SK-N-SH (cell line): ENCODE results near the gene GLCCI1. TPM values are rescaled to one million over a fixed set of nuclear protein-coding genes. Genes with fewer than 3 reads are reported as not detected.

ENCODE experiments used
- CTCF ChIA-PET: fragments of 300-600, 350-600 bp; formaldehyde crosslinking; extraction: SDS; loops from one replicate; lab custom pipeline; 2021; lab: Yijun Ruan, JAX
- POLR2A ChIA-PET: fragments of 350-600 bp; sonication (Branson Sonifier 250); formaldehyde crosslinking; extraction: SDS; loops from one replicate; lab custom pipeline; 2020; ENCODE audit warnings: antibody characterized with exemption, inconsistent platforms; lab: Yijun Ruan, JAX
- DNase-seq: peaks from one replicate; pipeline ENCODE4 v3.0.0; 2012
- H2AFZ ChIP-seq: fragments of 200-600 bp; sonication (generic); 2 replicates; pipeline ENCODE4 v1.8.1; 2016; ENCODE audit warnings: antibody characterized with exemption, mild to moderate bottlenecking, low read depth
- H3F3A ChIP-seq: fragments of 200-600 bp; sonication (generic); replicated peaks from 2 replicates; pipeline ENCODE3; 2016; ENCODE audit warnings: antibody characterized with exemption, mild to moderate bottlenecking; ENCODE audit not compliant: insufficient read depth
- H3K27ac ChIP-seq, 2 experiments: fragments of 200-500 bp in 1 of 2; fragments of 200-600 bp in 1 of 2; sonication (Bioruptor generic) in 1 of 2; sonication (generic), shearing (Covaris generic) in 1 of 2; 2 replicates each; pipeline versions ENCODE4 v1.5.1 to v1.6.1; 2014 to 2016; ENCODE audit warnings: low read depth in 2 of 2, inconsistent platforms in 1 of 2, low read length in 1 of 2, mild to moderate bottlenecking in 1 of 2, mixed read lengths in 1 of 2
- H3K27me3 ChIP-seq: fragments of 200-600 bp; sonication (generic), shearing (Covaris generic); 2 replicates; pipeline ENCODE4 v1.6.1; 2016; ENCODE audit warnings: mixed run types; ENCODE audit not compliant: insufficient read depth
- H3K36me3 ChIP-seq, 2 experiments: fragments of 200-500 bp in 1 of 2; fragments of 200-600 bp in 1 of 2; sonication (Bioruptor generic) in 1 of 2; sonication (generic) in 1 of 2; replicated peaks in 1 of 2; 2 replicates each; pipeline versions ENCODE3 to v1.5.1; 2014 to 2016; ENCODE audit warnings: low read length in 1 of 2, mild to moderate bottlenecking in 1 of 2; ENCODE audit not compliant: insufficient read depth in 2 of 2, control insufficient read depth in 1 of 2
- H3K4me1 ChIP-seq, 2 experiments: fragments of 200-500 bp in 1 of 2; fragments of 200-600 bp in 1 of 2; sonication (Bioruptor generic) in 1 of 2; sonication (generic), shearing (Covaris generic) in 1 of 2; 2 replicates each; pipeline versions ENCODE4 v1.5.1 to v1.6.1; 2014 to 2016; ENCODE audit warnings: low read depth in 1 of 2, low read length in 1 of 2, mixed run types in 1 of 2; ENCODE audit not compliant: insufficient read depth in 2 of 2, control insufficient read depth in 1 of 2
- H3K4me2 ChIP-seq: fragments of 200-600 bp; sonication (generic), shearing (Covaris generic); 2 replicates; pipeline ENCODE4 v1.6.1; 2017; ENCODE audit warnings: mixed run types
- H3K4me3 ChIP-seq, 2 experiments: fragments of 200-500 bp in 1 of 2; fragments of 200-600 bp in 1 of 2; sonication (Bioruptor generic) in 1 of 2; sonication (generic), shearing (Covaris generic) in 1 of 2; 2 replicates each; pipeline versions ENCODE4 v1.5.1 to v1.8.1; 2014 to 2016; ENCODE audit warnings: low read depth in 2 of 2, inconsistent platforms in 1 of 2, low read length in 1 of 2, mild to moderate bottlenecking in 1 of 2, mixed read lengths in 1 of 2, moderate library complexity in 1 of 2
- H3K79me2 ChIP-seq: fragments of 200-600 bp; sonication (generic); 2 replicates; pipeline ENCODE4 v1.8.1; 2017; ENCODE audit warnings: mild to moderate bottlenecking; ENCODE audit not compliant: insufficient read depth
- H3K9ac ChIP-seq: fragments of 200-600 bp; sonication (generic); 2 replicates; pipeline ENCODE4 v1.6.1; 2017; ENCODE audit warnings: mixed run types
- H3K9me2 ChIP-seq: fragments of 200-600 bp; sonication (generic); 2 replicates; pipeline ENCODE4 v1.6.1; 2017; ENCODE audit warnings: mixed run types
- H3K9me3 ChIP-seq: fragments of 200-600 bp; sonication (generic); 2 replicates; pipeline ENCODE4 v1.6.1; 2017; ENCODE audit warnings: mixed run types, mild to moderate bottlenecking, moderate library complexity
- H4K20me1 ChIP-seq: fragments of 200-600 bp; sonication (generic); 2 replicates; pipeline ENCODE4 v1.6.1; 2017; ENCODE audit warnings: mild to moderate bottlenecking, mixed run types; ENCODE audit not compliant: insufficient read depth
- EZH2phosphoT487 ChIP-seq: fragments of 200-600 bp; sonication (generic); IDR thresholded peaks from 2 replicates; pipeline ENCODE4 v1.6.1; 2017; ENCODE audit warnings: low read depth, mixed run types, mild to moderate bottlenecking, antibody characterized with exemption, moderate library complexity, borderline replicate concordance
- FOXM1 ChIP-seq: IDR thresholded peaks from 2 replicates; pipeline ENCODE4 v1.4.0; 2012; ENCODE audit warnings: low read depth, mild to moderate bottlenecking
- GATA2 ChIP-seq: sonication (generic); formaldehyde crosslinking; IDR thresholded peaks from 2 replicates; pipeline ENCODE4 v1.5.0; 2020; ENCODE audit warnings: mild to moderate bottlenecking, missing genetic modification reagents
- MEF2A ChIP-seq: IDR thresholded peaks from 2 replicates; pipeline ENCODE4 v1.4.0; 2012; ENCODE audit warnings: low read depth, borderline replicate concordance
- POLR2AphosphoS5 ChIP-seq: IDR thresholded peaks from 2 replicates; pipeline ENCODE4 v1.6.1; 2012; ENCODE audit warnings: low read depth, low read length
- SIN3A ChIP-seq: IDR thresholded peaks from 2 replicates; pipeline ENCODE4 v1.6.1; 2012; ENCODE audit warnings: low read depth, mild to moderate bottlenecking, low read length, moderate library complexity, borderline replicate concordance
- SMC3 ChIP-seq: IDR thresholded peaks from 2 replicates; pipeline ENCODE4 v1.6.1; 2012; ENCODE audit warnings: low read depth, low read length, improper control_type of control experiment
- WGBS: methylation state at CpG from one replicate; pipeline ENCODE4 v1.1.6; 2017; ENCODE audit warnings: low lambda C conversion rate; 5-methylcytosine and 5-hydroxymethylcytosine counted together
- polyA plus RNA-seq, 3 experiments: library from polyadenylated mRNA; depleted of rRNA; stranded (reverse); fragments of >200 nt; gene quantifications; 2 replicates each; pipeline ENCODE4 v1.2.3, GENCODE V29; 2012
- TF ChIP-seq, protein P1 (sequence below): IDR thresholded peaks from 2 replicates; pipeline ENCODE4; 2012
- TF ChIP-seq, protein P2 (sequence below): fragments of 150-350 bp; IDR thresholded peaks from 2 replicates; pipeline ENCODE4 v1.6.1; 2017; ENCODE audit warnings: antibody characterized with exemption, low read length, low read depth, borderline replicate concordance
- TF ChIP-seq, protein P3 (sequence below): fragments of 200-600 bp; sonication (generic); IDR thresholded peaks from 2 replicates; pipeline ENCODE4 v1.6.1; 2017; ENCODE audit warnings: antibody characterized with exemption, mild to moderate bottlenecking, moderate library complexity
- TF ChIP-seq, protein P4 (sequence below): fragments of 150-350 bp; IDR thresholded peaks from 2 replicates; pipeline ENCODE4 v1.6.1; 2016; ENCODE audit warnings: mild to moderate bottlenecking, low read depth, low read length
- TF ChIP-seq, protein P5 (sequence below): IDR thresholded peaks from 2 replicates; pipeline ENCODE4 v1.4.0; 2012; ENCODE audit warnings: low read depth

Gene GLCCI1
- polyA plus RNA-seq, 1 of the 3 experiments (the other 2 are of a cell fraction), result 5.5 TPM

DNA sequence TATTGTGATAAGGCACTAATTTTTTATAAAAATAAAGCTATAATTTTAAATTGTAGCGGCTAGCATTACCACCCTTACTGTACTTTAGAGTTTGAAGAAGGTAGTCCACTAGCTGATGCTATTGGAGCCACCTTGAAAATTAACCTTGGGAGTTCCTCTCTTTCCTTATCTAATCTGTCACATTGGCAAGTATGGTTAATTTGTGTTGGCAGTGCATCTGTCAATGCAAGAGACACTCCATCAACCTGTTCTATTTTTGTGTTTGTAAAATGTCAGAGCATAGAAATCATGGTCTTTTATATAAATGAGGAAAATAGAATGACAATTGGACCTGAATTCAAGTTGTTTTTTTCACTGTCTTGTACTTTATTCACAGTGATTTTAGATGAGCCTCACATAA lies 20.5 kb downstream of the GLCCI1 start:
- Histone ChIP-seq H3K4me3 (no peak overlapping the region), H3K9ac (no peak overlapping the region), H3K9me3 (peaks cover 12% of the 10 kb centered on the region), H3K27me3 (no peaks in the 10 kb centered on the region), H3K79me2 (peaks cover 15% of the 10 kb centered on the region; the same call in 1 of the 2 replicates), H3K4me1 (peaks cover 0 to 10% of the 10 kb centered on the region in 2 experiments; a peak in 1 of 4 replicates), H3K27ac (peak overlapping the region in 1 of 2 experiments; percentile 14; a peak in 1 of 4 replicates), H2AFZ (no peak overlapping the region), H3F3A (no peaks in the 10 kb centered on the region), H3K4me2 (peak overlapping the region; percentile 40), H3K9me2 (no peaks in the 10 kb centered on the region), H4K20me1 (no peaks in the 10 kb centered on the region), H3K36me3 (peaks cover 12 to 16% of the 10 kb centered on the region in 2 experiments)
- WGBS, result 89% methylated on average over 1 of the region's 1 CpG
- ChIA-PET POLR2A (no interaction called here), CTCF (interaction anchor here (1.5 to 1.6 kb wide), 2 partner anchors 12 to 308 kb away, joined by 4 to 7 read pairs; no protein-coding TSS in a partner anchor)
- no peak for DNase-seq
- TF ChIP-seq SIN3A (no peak), POLR2AphosphoS5 (no peak), FOXM1 (no peak), SMC3 (no peak), EZH2phosphoT487 (no peak), MEF2A (no peak), GATA2 (CRISPR knock-in tag) (no peak)
- TF ChIP-seq, protein P1, sequence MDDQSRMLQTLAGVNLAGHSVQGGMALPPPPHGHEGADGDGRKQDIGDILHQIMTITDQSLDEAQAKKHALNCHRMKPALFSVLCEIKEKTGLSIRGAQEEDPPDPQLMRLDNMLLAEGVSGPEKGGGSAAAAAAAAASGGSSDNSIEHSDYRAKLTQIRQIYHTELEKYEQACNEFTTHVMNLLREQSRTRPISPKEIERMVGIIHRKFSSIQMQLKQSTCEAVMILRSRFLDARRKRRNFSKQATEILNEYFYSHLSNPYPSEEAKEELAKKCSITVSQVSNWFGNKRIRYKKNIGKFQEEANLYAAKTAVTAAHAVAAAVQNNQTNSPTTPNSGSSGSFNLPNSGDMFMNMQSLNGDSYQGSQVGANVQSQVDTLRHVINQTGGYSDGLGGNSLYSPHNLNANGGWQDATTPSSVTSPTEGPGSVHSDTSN, result no peak
- TF ChIP-seq, protein P2, sequence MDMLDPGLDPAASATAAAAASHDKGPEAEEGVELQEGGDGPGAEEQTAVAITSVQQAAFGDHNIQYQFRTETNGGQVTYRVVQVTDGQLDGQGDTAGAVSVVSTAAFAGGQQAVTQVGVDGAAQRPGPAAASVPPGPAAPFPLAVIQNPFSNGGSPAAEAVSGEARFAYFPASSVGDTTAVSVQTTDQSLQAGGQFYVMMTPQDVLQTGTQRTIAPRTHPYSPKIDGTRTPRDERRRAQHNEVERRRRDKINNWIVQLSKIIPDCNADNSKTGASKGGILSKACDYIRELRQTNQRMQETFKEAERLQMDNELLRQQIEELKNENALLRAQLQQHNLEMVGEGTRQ, result no peak
- TF ChIP-seq, protein P3, sequence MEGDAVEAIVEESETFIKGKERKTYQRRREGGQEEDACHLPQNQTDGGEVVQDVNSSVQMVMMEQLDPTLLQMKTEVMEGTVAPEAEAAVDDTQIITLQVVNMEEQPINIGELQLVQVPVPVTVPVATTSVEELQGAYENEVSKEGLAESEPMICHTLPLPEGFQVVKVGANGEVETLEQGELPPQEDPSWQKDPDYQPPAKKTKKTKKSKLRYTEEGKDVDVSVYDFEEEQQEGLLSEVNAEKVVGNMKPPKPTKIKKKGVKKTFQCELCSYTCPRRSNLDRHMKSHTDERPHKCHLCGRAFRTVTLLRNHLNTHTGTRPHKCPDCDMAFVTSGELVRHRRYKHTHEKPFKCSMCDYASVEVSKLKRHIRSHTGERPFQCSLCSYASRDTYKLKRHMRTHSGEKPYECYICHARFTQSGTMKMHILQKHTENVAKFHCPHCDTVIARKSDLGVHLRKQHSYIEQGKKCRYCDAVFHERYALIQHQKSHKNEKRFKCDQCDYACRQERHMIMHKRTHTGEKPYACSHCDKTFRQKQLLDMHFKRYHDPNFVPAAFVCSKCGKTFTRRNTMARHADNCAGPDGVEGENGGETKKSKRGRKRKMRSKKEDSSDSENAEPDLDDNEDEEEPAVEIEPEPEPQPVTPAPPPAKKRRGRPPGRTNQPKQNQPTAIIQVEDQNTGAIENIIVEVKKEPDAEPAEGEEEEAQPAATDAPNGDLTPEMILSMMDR, result no peak
- TF ChIP-seq, protein P4, sequence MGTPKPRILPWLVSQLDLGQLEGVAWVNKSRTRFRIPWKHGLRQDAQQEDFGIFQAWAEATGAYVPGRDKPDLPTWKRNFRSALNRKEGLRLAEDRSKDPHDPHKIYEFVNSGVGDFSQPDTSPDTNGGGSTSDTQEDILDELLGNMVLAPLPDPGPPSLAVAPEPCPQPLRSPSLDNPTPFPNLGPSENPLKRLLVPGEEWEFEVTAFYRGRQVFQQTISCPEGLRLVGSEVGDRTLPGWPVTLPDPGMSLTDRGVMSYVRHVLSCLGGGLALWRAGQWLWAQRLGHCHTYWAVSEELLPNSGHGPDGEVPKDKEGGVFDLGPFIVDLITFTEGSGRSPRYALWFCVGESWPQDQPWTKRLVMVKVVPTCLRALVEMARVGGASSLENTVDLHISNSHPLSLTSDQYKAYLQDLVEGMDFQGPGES, result no peak
- TF ChIP-seq, protein P5, sequence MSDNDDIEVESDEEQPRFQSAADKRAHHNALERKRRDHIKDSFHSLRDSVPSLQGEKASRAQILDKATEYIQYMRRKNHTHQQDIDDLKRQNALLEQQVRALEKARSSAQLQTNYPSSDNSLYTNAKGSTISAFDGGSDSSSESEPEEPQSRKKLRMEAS, result no peak
